GM20000 (cell line): ENCODE measurements around the gene DAP.
"Not testable (repeated sequence)": the region's sequence is repeated elsewhere in the genome, so short reads cannot be mapped to it uniquely, and the experiment has no call there.

Source experiments
- DNase-seq: peaks from one replicate; pipeline ENCODE4 v3.0.0; 2012; ENCODE audit warnings: low spot score
- TF ChIP-seq, protein P1 (sequence below): IDR thresholded peaks from 2 replicates; pipeline ENCODE4 v1.5.1; 2012; ENCODE audit warnings: mild to moderate bottlenecking, control low read depth; ENCODE audit errors: extremely low read depth, missing control alignments

The DAP gene

DNA sequence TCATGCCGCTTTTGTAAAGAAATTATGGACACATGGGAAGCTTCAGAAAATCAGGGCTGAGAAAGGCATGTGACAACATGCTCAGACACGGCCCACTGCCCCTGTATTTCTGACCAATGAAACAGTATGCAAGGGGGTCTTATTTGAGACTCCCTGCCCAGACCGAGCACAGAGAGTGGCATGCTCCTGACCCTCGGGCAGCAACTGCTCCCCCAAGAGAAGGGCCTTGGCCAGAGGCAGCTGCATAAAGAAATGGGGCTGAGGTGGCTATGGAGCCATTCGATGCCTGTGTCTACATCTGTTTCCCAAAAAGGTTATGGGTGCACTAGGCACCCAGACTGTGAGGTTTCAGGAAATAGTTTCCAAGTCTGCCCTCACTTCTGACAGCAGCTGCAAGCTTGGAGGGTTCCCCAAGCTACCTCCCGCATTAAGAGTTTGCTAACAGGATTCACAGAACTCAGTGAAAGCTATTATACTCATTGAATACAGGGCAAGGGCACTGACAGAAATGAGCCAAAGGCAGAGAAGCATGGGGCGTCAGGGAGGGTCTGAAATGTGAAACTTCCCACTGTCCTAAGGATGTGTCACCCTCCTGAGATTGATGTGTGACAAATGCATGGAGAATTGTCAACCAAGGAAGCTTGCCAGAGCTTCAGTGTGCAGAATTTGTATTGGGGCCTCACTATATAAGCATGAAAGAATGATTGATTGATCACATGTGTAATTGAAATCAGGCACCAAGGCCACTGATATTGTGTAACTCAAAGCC, 94.3 kb downstream of the DAP start:
- no peak for DNase-seq
- TF ChIP-seq, protein P1, sequence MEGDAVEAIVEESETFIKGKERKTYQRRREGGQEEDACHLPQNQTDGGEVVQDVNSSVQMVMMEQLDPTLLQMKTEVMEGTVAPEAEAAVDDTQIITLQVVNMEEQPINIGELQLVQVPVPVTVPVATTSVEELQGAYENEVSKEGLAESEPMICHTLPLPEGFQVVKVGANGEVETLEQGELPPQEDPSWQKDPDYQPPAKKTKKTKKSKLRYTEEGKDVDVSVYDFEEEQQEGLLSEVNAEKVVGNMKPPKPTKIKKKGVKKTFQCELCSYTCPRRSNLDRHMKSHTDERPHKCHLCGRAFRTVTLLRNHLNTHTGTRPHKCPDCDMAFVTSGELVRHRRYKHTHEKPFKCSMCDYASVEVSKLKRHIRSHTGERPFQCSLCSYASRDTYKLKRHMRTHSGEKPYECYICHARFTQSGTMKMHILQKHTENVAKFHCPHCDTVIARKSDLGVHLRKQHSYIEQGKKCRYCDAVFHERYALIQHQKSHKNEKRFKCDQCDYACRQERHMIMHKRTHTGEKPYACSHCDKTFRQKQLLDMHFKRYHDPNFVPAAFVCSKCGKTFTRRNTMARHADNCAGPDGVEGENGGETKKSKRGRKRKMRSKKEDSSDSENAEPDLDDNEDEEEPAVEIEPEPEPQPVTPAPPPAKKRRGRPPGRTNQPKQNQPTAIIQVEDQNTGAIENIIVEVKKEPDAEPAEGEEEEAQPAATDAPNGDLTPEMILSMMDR: no peak

DNA sequence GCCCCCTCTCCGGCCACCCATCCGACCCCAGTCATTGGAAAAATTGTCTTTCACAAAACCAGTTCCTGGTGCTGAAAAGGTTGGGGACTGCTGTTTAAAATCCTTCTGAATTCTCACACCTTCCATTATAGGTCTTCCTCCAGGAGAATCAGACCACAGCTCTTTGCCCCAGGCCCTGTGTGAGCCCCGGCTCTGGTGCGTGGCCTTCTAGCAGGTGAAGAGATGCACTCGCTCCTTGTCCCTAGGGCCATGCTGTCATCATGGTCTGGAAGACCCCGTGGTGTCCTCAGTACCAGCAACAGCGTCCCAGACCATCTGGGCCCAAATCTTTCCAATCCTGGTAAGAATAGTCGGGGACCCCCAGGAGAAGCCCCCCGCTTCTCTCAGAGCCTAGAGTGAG, 95.2 kb downstream of the DAP start:
- TF ChIP-seq, protein P1: no peak
- no peak for DNase-seq

DNA sequence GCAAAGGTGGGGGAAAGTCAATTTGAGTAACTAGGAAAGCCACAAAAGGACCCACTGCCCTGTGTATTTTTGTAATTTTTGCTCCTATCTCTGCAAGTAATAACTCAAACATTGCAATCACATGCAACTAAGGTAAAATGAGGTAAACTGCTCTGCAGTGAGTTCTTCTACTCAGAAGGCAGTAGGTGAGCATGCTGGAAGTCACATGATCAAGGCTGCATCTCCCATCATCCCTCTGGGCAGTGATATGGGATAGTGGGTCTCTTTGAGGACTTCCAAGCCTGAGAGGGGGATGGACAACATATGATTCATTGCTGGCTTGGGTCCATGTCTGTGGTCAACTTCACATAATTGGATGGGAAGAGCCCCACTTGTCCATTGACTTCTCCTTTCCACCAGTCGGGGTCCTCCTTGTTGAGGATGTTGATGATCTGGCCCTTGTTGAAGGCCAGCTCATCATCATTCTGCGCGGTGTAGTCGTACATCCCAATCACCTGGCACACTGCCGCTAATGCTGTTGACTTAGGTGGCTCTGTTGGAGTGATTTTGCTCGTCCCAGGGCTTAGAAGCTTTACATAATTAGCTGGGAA, 96.8 kb downstream of the DAP start:
- DNase-seq: not testable (repeated sequence)

DNA sequence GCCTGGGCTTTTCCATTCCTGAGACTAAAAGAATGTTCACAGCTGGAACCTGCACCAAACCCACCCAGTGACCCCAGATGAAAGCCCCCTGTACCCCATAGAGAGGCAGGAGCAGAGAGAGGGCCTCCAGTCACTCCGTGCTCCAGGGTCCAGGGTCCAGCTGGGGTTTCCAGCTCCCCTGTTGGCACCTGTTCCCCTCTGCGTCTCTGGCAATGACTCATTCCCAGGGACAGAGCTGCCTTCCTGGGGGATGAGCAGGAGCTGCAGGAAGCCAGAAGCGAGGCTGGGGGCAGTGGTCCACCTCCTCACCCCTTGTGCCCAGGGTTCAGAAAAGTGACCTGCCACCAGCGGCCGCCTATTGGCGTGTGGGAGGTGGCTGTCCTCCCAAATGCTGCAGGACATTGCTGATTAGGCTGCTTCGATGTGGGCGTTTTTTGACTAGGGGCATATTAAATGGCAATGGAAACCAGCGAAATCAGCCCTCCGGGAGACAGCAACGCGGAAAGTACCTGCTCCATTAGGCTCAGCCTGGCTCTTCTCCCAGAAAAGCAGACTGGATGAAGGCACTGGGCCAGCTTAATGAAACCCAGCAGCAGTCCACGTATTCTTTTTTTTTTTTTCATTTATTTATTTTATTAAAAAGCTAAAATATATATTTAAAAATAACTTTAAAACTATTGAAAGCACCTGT, 97.4 kb downstream of the DAP start:
- no peak for DNase-seq
- TF ChIP-seq, protein P1: no peak

DNA sequence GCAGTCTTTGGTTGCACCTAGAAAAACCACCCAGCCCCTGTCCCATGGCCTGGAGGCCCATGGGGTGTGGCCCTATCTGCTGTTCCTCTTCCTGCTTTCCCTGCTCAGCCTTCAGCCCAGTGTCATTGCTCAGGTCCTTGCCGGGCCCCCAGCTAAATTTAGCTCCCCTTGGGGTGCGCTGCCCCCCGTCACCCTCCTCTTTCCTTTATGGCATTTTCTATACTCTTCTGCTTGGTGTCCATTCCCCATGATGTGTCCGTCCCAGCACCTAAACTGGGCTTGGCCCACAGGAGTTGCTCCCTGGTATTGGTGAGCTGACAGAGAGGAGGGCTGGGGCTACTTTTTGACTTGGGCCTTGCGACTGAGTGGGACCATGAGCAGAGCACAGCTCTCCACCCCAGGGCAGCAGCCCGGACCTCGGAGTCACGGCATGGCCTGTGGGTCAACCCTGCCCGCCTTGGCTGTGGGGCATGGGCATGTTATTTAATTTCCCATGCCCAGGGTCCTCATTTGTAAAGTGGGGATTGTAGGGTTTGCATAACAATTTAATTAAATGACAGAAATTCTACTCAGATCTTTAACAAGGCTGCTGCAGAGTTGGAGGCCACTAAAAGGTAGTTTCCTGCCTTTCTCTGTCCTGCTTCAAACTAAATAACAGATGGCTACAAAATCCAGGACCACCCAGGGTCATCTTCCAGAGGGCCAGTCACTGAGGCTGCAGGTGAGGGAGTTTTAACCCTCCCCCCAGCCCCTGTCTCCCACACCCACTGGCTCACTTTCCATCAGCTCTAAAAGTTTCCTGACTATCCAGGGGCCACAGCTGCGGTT, 98.2 kb downstream of the DAP start:
- TF ChIP-seq, protein P1: no peak
- no peak for DNase-seq

DNA sequence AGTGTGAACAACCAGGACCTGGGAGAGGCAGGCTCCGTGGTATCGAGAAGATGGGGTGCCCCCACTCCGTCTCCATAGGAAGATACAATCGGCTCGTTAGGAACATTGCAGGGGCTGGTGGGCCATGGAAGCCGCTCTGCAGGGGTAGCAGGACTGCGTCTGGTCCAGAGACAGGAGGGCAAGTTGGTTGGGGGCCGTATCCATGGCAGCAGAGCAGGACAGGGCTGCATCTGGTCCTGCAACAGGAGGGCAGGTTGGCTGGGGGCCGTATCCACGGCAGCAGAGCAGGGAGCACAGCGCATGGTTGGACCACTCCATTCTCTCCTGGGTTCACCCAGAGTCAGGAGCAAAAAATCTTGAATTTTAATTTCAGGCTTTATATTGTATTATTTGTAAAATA, 99.0 kb downstream of the DAP start:
- TF ChIP-seq, protein P1: no peak
- DNase-seq: no peak

DNA sequence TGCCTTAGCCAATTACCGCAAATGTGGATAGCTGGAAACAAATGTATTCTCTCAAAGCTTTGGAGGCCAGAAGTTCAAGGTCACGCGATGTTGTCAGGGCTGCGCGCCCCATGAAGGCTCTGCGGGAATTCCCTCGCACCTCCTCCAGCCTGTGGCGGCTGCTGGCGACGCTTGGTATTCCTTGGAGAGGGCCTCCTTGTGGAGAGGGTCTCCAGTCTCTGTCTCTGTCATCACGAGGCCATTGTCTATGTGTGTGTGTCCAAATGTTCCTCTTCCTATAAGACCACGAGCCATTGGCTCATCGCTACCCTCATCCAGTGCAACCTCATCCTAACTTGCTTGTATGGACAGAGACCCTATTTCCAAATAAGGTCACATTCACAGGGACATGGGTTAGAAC, 99.6 kb downstream of the DAP start:
- DNase-seq: no peak
- TF ChIP-seq, protein P1: no peak
